Keratinocyte (primary cell): ENCODE results near the gene DHCR7. TPM values are rescaled to one million over a fixed set of nuclear protein-coding genes. Genes with fewer than 3 reads are reported as not detected.
"Not testable (repeated sequence)": the region's sequence is repeated elsewhere in the genome, so short reads cannot be mapped to it uniquely, and the experiment has no call there.

Experiments
- DNase-seq: peaks from one replicate; pipeline ENCODE4 v3.0.0-alpha.2; 2011; ENCODE audit warnings: low read depth, missing footprints, low spot score
- FAIRE-seq: peaks from 2 replicates; lab custom pipeline; 2011; peaks lifted over from hg19 to GRCh38; lab: Jason Lieb, UNC
- H2AFZ ChIP-seq: 2 replicates; pipeline ENCODE4 v1.6.0; 2012; ENCODE audit warnings: low read length, control low read depth, inconsistent platforms; ENCODE audit not compliant: control insufficient read depth
- H3K27ac ChIP-seq: 2 replicates; pipeline ENCODE4 v1.5.1; 2011; ENCODE audit warnings: low read length; ENCODE audit not compliant: control insufficient read depth, insufficient read depth
- H3K27me3 ChIP-seq: 3 replicates; pipeline ENCODE4 v1.6.0; 2011; ENCODE audit warnings: low read length; ENCODE audit not compliant: control insufficient read depth, insufficient read depth; ENCODE audit errors: extremely low read depth
- H3K36me3 ChIP-seq, 2 experiments: 2 replicates in 1 of 2; 3 replicates in 1 of 2; pipeline ENCODE4 v1.5.1; 2011; ENCODE audit warnings: low read length in 2 of 2, mild to moderate bottlenecking in 1 of 2; ENCODE audit not compliant: control insufficient read depth in 2 of 2, insufficient read depth in 2 of 2; ENCODE audit errors: extremely low read depth in 1 of 2
- H3K4me1 ChIP-seq: 3 replicates; pipeline ENCODE4 v1.5.1; 2011; ENCODE audit warnings: low read length; ENCODE audit not compliant: control insufficient read depth, insufficient read depth; ENCODE audit errors: extremely low read depth
- H3K4me2 ChIP-seq: 3 replicates; pipeline ENCODE4 v1.6.0; 2011; ENCODE audit warnings: low read depth, low read length; ENCODE audit not compliant: control insufficient read depth, insufficient read depth; ENCODE audit errors: extremely low read depth
- H3K4me3 ChIP-seq, 3 experiments: fragments of 200-600 bp in 1 of 3; sonication (generic) in 1 of 3; 2 replicates in 2 of 3; 3 replicates in 1 of 3; pipeline ENCODE4 v1.5.1; 2011 to 2016; ENCODE audit warnings: low read length in 3 of 3, mild to moderate bottlenecking in 3 of 3, control low read depth in 2 of 3, inconsistent platforms in 1 of 3, low read depth in 1 of 3, mixed read lengths in 1 of 3, mixed run types in 1 of 3, moderate library complexity in 1 of 3; ENCODE audit not compliant: control insufficient read depth in 2 of 3, insufficient read depth in 2 of 3; ENCODE audit errors: extremely low read depth in 1 of 3
- H3K79me2 ChIP-seq: 2 replicates; pipeline ENCODE4 v1.6.0; 2012; ENCODE audit warnings: low read length; ENCODE audit not compliant: control insufficient read depth, insufficient read depth
- H3K9ac ChIP-seq: 3 replicates; pipeline ENCODE4 v1.6.0; 2011; ENCODE audit warnings: low read length; ENCODE audit not compliant: control insufficient read depth, insufficient read depth; ENCODE audit errors: extremely low read depth
- H3K9me1 ChIP-seq: 3 replicates; pipeline ENCODE4 v1.6.0; 2011; ENCODE audit warnings: low read length; ENCODE audit not compliant: control insufficient read depth, insufficient read depth; ENCODE audit errors: extremely low read depth
- H3K9me3 ChIP-seq: 2 replicates; pipeline ENCODE4 v1.5.1; 2012; ENCODE audit warnings: low read depth, low read length; ENCODE audit not compliant: control insufficient read depth
- H4K20me1 ChIP-seq: 3 replicates; pipeline ENCODE4 v1.6.0; 2011; ENCODE audit warnings: low read length; ENCODE audit not compliant: control insufficient read depth, insufficient read depth; ENCODE audit errors: extremely low read depth
- EZH2 ChIP-seq: IDR thresholded peaks from one replicate; pipeline ENCODE4 v1.6.1; 2012; ENCODE audit warnings: inconsistent platforms, mild to moderate bottlenecking, low read length, moderate library complexity
- dilution Hi-C: fragments of 300-500 bp; cut with MboI; formaldehyde crosslinking; loops from one replicate; pipeline ENCODE4 v1.7.0; 2020; ENCODE audit warnings: low sequenced_read_pairs; ENCODE audit not compliant: extremely low pct_ligation_motif_present
- polyA plus RNA-seq, 5 experiments: library from polyadenylated mRNA; depleted of rRNA in 3 of 5; stranded (reverse) in 3 of 5; stranded (forward) in 1 of 5; unstranded in 1 of 5; fragments of >200 nt; gene quantifications; 1 replicate in 1 of 5; 2 replicates in 3 of 5; 3 replicates in 1 of 5; pipeline versions ENCODE4 v1.2.1 to v1.2.3, GENCODE V29; 2011 to 2012; ENCODE audit warnings: missing spikeins in 2 of 5, low read depth in 1 of 5, low replicate concordance in 1 of 5
- TF ChIP-seq, protein P1 (sequence below), 3 experiments: IDR thresholded peaks in 1 of 3; conservative IDR thresholded peaks in 1 of 3; optimal IDR thresholded peaks in 1 of 3; 2 replicates in 2 of 3; 3 replicates in 1 of 3; pipeline versions ENCODE3 to v1.5.1; 2011; ENCODE audit warnings: low read length in 3 of 3, mild to moderate bottlenecking in 3 of 3, moderate library complexity in 2 of 3, control low read depth in 1 of 3, inconsistent platforms in 1 of 3; ENCODE audit not compliant: insufficient read depth in 2 of 3; ENCODE audit errors: extremely low read depth in 1 of 3

DHCR7 gene
- polyA plus RNA-seq, 1 donor (not counting 4 experiments of a cell fraction or from before 2014, with no cell fraction given): 143 TPM

DNA sequence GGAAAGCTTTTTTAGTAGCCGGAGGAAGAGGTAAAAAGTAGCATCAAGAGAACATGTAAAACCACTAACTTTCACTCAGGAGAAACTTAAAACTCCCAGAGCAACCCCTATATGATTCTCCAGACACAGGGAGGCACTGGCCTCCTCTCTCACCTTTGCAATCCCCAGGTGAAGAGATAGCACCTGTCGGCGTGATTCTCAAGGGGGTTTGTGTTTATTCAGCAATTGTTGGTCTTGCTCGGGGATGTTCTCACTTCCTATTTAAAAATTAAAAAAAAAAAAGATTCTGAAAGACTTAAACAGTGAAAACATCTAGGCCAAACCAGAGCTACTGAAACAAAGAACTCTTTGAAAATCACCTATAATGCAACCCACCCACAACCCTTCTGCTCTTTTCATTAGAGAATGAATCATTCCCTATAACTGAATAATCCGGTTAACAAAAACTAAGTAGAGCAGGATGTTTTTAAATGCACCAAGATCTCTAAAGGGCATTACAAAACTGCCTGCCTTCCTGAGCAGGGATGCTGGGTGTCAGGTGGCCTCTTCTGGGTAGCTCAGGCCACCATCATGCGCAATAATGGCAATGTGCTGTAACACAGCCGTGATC is 24.9 kb downstream of the DHCR7 start:
- Histone ChIP-seq H3K9me1 (peaks cover 3% of the 10 kb centered on the region), H3K27ac (no peak overlapping the region), H3K9ac (no peak overlapping the region), H3K79me2 (no peaks in the 10 kb centered on the region), H3K4me1 (peaks cover 15% of the 10 kb centered on the region), H2AFZ (no peak overlapping the region), H3K4me3 (no peak overlapping the region), H4K20me1 (peaks cover 2% of the 10 kb centered on the region), H3K27me3 (peaks cover 5% of the 10 kb centered on the region), H3K9me3 (no peaks in the 10 kb centered on the region), H3K4me2 (no peak overlapping the region), H3K36me3 (no peaks in the 10 kb centered on the region)
- DNase-seq: no peak
- TF ChIP-seq, protein P1, sequence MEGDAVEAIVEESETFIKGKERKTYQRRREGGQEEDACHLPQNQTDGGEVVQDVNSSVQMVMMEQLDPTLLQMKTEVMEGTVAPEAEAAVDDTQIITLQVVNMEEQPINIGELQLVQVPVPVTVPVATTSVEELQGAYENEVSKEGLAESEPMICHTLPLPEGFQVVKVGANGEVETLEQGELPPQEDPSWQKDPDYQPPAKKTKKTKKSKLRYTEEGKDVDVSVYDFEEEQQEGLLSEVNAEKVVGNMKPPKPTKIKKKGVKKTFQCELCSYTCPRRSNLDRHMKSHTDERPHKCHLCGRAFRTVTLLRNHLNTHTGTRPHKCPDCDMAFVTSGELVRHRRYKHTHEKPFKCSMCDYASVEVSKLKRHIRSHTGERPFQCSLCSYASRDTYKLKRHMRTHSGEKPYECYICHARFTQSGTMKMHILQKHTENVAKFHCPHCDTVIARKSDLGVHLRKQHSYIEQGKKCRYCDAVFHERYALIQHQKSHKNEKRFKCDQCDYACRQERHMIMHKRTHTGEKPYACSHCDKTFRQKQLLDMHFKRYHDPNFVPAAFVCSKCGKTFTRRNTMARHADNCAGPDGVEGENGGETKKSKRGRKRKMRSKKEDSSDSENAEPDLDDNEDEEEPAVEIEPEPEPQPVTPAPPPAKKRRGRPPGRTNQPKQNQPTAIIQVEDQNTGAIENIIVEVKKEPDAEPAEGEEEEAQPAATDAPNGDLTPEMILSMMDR (optimal IDR thresholded peaks at IDR 0.05 in 1 of 3, IDR thresholded peaks at IDR 0.05 in 1 of 3, conservative IDR thresholded peaks at IDR 0.05 in 1 of 3; ENCODE audit: extremely low read depth in 1 of 3, insufficient read depth in 2 of 3, low read length in 3 of 3): no peak
- TF ChIP-seq EZH2: no peak
- FAIRE-seq: no peak
- dilution Hi-C loops: no loop called here

DNA sequence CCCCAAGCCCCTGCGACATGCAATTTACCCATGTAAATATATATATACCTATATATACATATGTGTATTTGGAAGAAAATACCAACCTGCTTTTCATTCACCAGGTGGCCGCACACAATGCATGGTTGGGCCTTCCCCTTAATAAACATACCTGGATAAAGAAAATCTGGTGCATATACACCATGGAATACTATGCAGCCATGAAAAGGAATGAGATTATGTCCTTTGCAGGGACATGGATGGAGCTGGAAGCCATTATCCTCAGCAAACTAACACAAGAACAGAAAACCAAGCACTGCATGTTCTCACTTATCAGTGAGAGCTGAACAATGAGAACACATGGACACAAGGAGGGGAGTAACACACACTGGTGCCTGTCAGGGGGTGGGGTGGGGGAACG is 25.9 kb downstream of the DHCR7 start:
- H3K9me3 ChIP-seq, H3K79me2 ChIP-seq, H3K9ac ChIP-seq, H3K27me3 ChIP-seq, H3K9me1 ChIP-seq, H3K36me3 ChIP-seq, H2AFZ ChIP-seq, H3K4me3 ChIP-seq, H3K27ac ChIP-seq, H3K4me2 ChIP-seq, FAIRE-seq, dilution Hi-C loops, DNase-seq, H4K20me1 ChIP-seq: not testable (repeated sequence)
- H3K4me1 ChIP-seq: peaks cover 15% of the 10 kb centered on the region

DNA sequence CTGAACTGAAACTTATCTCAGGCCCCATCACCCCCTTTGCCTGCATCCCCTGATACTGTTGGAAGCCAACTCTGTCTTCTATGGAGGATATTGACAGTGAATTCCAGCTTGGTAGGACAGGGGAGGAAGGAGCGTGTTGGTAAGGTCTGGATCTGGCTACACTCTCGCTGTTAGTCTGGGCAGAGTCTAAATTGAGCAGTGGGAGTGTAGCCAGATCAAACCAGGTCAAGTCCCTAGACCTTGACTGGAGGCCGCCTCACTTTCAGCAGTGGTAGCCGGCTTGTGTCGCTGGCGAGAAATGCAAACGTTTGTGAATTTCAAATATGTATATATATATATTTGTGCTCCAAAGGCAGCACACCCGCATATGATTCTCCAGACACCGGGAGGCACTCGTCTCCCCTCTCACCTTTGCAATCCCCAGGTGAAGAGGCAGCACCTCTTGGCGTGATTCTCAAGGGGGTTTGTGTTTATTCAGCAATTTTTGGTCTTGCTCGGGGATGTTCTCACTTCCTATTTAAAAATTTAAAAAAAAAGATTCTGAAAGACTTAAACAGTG is 26.7 kb downstream of the DHCR7 start:
- no peak overlapping the region for H2AFZ ChIP-seq
- no peak overlapping the region for H3K4me2 ChIP-seq
- peaks cover 12% of the 10 kb centered on the region for H3K4me1 ChIP-seq
- H3K27me3 ChIP-seq: peaks cover 5% of the 10 kb centered on the region
- H3K9me3 ChIP-seq: no peaks in the 10 kb centered on the region
- no peak overlapping the region for H3K27ac ChIP-seq
- peaks cover 2% of the 10 kb centered on the region for H4K20me1 ChIP-seq
- TF ChIP-seq, protein P1 (optimal IDR thresholded peaks at IDR 0.05 in 1 of 3, IDR thresholded peaks at IDR 0.05 in 1 of 3, conservative IDR thresholded peaks at IDR 0.05 in 1 of 3; ENCODE audit: extremely low read depth in 1 of 3, insufficient read depth in 2 of 3, low read length in 3 of 3): no peak
- TF ChIP-seq EZH2: no peak
- no peaks in the 10 kb centered on the region for H3K79me2 ChIP-seq
- no peak overlapping the region for H3K9ac ChIP-seq
- H3K4me3 ChIP-seq: no peak overlapping the region
- dilution Hi-C loops: no loop called here
- FAIRE-seq (no peak), DNase-seq (no peak)
- no peaks in the 10 kb centered on the region for H3K36me3 ChIP-seq
- peaks cover 3% of the 10 kb centered on the region for H3K9me1 ChIP-seq
